ENCODE results near the gene ADSS1. TPM values are rescaled to one million over a fixed set of nuclear protein-coding genes. Genes with fewer than 3 reads are reported as not detected.

Gene ADSS1
- total RNA-seq, 4 donors from 2014 or later = 2.3 to 36.2 (median 7.3) TPM

DNA sequence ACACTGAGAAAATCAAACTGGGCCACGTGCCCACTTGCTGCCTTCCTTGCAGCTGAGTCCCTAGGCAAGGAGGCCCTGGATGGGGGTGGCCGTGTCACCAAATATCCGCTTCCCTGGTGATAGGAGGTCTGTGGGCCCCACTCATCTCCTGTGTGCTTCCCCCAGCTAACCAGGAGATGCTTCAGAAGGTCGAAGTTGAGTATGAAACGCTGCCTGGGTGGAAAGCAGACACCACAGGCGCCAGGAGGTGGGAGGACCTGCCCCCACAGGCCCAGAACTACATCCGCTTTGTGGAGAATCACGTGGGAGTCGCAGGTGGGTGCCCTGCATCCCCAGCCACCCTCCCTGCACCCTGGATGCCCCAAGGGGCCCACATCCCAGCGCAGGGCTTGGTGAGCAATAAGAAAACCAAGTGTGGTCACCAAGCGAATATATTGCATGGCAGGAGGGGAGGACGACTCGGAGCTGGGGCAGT is 22.1 kb downstream of the ADSS1 start:
- TF ChIP-seq, protein P1, sequence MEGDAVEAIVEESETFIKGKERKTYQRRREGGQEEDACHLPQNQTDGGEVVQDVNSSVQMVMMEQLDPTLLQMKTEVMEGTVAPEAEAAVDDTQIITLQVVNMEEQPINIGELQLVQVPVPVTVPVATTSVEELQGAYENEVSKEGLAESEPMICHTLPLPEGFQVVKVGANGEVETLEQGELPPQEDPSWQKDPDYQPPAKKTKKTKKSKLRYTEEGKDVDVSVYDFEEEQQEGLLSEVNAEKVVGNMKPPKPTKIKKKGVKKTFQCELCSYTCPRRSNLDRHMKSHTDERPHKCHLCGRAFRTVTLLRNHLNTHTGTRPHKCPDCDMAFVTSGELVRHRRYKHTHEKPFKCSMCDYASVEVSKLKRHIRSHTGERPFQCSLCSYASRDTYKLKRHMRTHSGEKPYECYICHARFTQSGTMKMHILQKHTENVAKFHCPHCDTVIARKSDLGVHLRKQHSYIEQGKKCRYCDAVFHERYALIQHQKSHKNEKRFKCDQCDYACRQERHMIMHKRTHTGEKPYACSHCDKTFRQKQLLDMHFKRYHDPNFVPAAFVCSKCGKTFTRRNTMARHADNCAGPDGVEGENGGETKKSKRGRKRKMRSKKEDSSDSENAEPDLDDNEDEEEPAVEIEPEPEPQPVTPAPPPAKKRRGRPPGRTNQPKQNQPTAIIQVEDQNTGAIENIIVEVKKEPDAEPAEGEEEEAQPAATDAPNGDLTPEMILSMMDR (IDR thresholded peaks at IDR 0.05; ENCODE audit: low read depth) = no peak

DNA sequence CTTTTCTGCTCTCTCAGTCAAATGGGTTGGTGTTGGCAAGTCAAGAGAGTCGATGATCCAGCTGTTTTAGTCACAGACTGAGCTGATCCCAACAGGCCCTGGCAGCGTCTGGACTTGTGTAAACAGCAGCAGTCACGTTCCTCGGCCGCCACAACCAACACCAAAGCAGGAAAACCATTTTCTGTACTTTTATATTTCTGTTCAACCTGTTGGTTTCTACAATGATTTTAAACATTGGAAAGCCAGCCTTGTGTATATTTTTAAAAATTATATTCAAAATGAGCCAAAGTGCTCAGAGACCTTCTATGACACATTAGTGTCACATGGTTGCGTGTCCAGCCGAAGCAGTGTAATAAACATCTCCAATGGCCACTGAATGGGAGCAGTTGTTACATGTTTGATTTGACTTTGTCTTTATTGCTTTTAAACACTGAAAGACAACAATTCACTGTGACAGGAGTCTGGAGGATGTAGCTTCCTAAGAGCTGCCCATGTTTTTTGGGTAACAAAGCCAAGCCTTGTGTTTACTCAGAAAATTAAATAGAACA is 23.0 kb downstream of the ADSS1 start:
- TF ChIP-seq, protein P1 (IDR thresholded peaks at IDR 0.05; ENCODE audit: low read depth) = no peak

DNA sequence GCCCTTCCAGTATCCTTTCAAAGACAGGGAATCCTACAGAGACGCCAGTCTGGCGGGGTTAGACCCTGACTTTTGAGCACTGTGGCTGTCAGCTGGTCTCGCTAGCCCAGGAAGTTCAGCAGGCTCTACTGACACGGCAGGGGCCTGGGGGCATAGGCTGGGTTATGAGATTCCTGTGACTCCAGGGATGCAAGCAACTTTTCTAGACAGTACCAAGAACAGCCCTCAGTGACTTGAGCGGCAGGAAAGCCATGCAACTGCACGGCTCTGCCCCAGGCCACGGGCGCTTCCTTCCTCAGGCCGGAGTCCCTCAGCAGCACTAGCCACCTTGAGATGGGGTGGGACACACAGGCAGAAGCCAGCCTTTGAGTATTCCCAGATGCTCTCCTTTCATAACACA is 23.8 kb downstream of the ADSS1 start:
- TF ChIP-seq, protein P1 (IDR thresholded peaks at IDR 0.05; ENCODE audit: low read depth) = no peak

DNA sequence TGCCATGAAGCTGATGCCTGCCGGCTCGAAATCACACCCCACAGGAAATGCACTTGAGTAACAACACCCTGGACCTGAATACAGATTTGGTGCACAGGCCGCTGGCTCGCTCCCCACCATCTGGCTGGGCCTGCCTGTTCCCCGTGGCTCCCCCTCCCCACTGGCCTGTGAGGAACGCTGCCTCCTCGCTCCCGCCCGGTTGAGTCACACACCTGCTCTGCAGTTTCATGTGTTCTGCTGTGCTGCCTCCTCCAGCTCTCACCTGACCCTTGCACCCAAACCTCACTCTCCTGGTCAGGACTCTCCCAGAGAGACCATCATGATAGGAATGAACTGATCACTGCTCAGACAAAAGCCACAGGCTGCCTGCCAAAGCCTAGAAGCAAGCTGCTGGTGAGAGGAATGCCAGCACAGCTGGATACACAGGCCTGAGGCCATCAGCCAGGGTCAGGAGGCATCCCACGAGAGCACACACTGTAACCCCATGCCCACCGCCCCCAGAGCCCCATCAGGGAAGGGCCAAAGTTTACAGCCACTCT is 25.2 kb downstream of the ADSS1 start:
- TF ChIP-seq, protein P1 (IDR thresholded peaks at IDR 0.05; ENCODE audit: low read depth) = no peak

DNA sequence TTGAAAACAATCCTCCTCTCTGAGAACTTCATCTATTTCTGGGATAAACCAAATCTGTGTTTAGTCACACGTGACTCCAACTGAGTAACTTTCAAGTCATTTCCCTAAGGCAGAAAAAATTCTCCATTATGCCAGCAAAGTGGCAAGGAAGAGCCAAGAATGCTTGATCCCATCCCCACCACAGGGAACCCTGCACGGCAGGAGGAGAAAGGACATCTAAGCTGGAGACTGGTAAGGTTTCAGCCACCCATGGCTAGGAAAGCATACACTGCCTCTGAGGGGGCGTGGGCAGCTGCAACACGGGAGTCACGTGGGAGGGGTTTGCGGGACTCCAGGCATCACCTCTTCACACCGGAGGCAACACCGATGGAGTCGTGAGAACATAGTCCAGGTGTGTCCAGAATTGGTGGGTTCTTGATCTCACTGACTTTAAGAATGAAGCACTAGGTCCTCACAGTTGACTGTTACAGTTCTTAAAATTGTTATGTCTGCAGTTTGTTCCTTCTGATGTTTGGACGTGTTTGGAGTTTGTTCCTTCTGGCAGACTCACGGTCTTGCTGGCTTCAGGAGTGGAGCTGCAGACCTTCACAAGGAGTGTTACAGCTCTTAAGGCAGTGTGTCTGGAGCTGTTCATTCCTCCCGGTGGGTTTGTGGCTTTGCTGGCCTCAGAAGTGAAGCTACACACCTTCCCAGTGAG is 26.2 kb downstream of the ADSS1 start:
- TF ChIP-seq, protein P1 (IDR thresholded peaks at IDR 0.05; ENCODE audit: low read depth) = no peak

DNA sequence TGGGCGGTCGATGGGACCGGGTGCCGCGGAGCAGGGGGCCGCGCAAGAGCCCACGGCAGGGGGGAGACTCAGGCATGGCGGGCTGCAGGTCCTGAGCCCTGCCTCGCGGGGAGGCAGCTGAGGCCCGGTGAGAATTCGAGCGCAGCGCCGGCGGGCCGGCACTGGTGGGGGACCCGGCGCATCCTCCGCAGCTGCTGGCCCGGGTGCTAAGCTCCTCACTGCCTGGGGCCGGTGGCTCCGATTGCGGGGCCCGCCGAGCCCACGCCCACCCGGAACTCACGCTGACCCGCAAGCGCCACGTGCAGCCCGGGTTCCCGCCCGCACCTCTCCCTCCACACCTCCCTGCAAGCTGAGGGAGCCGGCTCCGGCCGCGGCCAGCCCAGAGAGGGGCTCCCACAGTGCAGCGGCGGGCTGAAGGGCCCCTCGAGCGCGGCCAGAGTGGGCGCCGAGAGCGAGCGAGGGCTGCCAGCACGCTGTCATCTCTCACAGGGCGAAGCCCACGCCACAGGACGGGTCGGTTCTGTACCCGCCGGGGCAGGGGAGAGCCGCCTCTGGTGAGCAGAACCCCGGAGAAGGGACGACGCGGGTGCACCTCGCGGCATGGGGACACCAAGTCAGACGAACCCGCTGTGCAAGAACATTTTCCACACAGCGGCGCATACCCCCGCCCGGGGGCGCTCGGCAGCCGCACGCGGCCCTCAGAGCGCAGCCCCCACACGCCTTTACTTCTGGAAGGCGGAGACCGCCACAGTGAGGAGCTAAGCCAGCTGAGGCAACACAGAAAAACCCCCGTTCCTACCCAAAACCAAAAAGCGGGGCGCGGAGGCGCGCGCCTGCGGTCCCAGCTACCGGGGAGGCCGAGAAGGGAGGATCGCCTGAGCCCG is 27.8 kb downstream of the ADSS1 start:
- TF ChIP-seq, protein P1 (IDR thresholded peaks at IDR 0.05; ENCODE audit: low read depth) = no peak

DNA sequence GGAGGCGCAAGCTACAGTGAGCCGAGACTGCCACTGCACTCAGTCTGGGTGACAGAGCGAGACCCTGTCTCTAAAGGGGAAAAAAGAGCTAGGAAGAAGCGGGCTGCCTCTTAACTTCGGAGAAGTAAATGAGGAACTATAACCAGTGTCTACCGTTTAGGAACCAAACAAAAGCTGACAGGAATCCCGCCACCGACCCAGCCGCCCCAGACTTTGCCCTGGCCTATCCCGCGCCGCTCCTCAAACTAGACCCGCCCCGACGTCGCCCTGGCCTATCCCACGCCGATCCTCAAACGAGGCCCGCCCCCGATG is 28.4 kb downstream of the ADSS1 start:
- TF ChIP-seq, protein P1 (IDR thresholded peaks at IDR 0.05; ENCODE audit: low read depth) = no peak
